ENCODE results near the gene FBXO2. TPM values are rescaled to one million over a fixed set of nuclear protein-coding genes. Genes with fewer than 3 reads are reported as not detected.
A peak's percentile ranks its signal among the peaks of the same experiment; 100 is the strongest.

FBXO2 gene
- total RNA-seq, 2 experiments from 2014 or later, result 1.8 to 2.1 TPM

DNA sequence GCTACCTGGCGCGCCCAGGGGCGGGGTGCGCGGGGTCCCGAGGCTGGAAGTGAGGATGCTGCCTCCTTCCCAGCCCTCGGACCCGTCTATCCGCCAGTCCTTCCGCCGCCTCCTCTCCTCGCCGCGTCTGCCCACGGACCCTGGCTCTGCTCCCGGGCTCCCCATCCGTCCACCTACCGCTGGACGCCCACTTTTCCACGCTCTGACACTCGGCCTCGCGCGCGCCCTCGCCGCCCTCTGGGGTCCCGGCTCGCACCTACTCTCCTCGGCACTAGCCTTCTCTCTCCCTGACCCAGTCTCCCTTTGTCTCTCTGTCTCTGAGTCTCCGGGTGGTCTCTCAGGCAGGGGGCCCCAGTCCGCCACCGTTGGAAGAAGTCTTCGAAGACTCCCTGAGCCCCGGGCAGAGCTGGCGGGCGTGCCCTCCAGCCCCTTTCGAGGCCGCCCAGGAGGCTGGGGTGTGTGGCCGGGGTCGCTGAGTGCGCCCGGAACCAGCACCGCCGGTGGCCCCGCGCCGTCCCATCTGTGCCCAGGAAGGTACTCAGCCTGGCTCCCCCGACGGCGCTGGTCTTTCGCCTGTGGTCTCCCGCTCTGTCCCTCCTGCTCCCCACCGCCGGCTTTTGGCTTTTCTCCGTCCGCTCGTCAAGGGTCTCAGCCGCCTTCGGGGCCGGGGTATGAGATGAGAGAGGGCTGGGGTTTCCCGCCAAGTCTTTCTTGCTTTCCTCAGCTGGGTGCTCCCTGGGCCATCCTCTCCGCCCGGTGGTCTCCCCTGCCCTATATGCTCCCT is 37.9 kb upstream of the FBXO2 start:
- peaks cover 56% of the 10 kb centered on the region for H3K27me3 Mint-ChIP-seq
- peak overlapping the region; percentile 73 for H3K27ac Mint-ChIP-seq
- H3K4me3 Mint-ChIP-seq, result peak overlapping the region; percentile 55
- CTCF ChIA-PET, result interaction anchor here (1.3 kb wide), 1 partner anchor 27 kb away, joined by 4 read pairs; the partner anchor contains the start of gene FBXO6
- H3K36me3 Mint-ChIP-seq (ENCODE audit: low read depth), result no peaks in the 10 kb centered on the region
- H3K9me3 Mint-ChIP-seq, result no peaks in the 10 kb centered on the region
- H3K4me1 Mint-ChIP-seq, result peaks cover 28% of the 10 kb centered on the region
- DNase-seq, result no peak
- POLR2A ChIA-PET, result no interaction called here

DNA sequence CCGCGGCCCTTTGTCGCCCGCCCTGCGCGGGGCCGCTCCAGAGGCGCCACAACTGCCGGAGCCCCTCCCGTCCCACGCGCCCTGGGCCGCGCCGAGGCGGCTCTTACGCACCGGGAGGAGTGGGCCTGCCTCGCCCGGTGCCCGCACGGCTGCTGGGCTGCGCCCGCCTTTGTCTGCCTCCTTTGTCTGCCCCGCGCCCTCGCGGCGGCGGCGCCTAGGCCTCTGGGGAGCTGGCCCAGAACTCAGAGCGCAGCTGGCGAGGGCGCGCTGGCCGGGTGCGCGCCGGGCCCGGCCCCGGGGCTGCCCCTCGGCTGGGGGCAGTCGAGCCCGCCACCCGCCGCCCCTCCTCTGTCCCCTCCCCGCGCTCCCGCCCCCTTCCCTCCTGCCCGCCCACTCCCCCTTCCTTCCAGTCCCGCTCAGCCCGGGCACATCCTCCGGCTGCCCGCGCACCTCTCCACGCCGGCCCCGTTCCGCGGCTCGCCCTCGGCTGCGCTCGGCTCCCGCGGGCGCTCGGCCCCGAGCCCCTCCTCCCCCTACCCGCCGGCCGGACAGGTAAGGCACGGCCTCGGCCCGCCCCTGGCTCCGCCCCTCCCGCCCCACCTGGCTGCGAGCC is 37.2 kb upstream of the FBXO2 start, which contains the start of gene DRAXIN:
TSS of gene DRAXIN (plus strand) at position 409 of the 613 bp plus-strand sequence. CDS start 14,549 bp downstream, outside the sequence.
- Mint-ChIP-seq H3K27ac (peak within 1 kb of the TSS; percentile 73), H3K27me3 (peaks cover 56% of the 10 kb centered on the region), H3K4me3 (peak within 1 kb of the TSS; percentile 55), H3K4me1 (peaks cover 28% of the 10 kb centered on the region), H3K36me3 (ENCODE audit: low read depth) (no peaks in the 10 kb centered on the region), H3K9me3 (no peaks in the 10 kb centered on the region)
- POLR2A ChIA-PET, result no interaction called here
- CTCF ChIA-PET, result interaction anchor here (1.2 to 1.7 kb wide), 2 partner anchors 28 to 45 kb away, joined by 3 to 5 read pairs; partner anchors contain the start of gene FBXO6
- DNase-seq, result peak; percentile 11

DNA sequence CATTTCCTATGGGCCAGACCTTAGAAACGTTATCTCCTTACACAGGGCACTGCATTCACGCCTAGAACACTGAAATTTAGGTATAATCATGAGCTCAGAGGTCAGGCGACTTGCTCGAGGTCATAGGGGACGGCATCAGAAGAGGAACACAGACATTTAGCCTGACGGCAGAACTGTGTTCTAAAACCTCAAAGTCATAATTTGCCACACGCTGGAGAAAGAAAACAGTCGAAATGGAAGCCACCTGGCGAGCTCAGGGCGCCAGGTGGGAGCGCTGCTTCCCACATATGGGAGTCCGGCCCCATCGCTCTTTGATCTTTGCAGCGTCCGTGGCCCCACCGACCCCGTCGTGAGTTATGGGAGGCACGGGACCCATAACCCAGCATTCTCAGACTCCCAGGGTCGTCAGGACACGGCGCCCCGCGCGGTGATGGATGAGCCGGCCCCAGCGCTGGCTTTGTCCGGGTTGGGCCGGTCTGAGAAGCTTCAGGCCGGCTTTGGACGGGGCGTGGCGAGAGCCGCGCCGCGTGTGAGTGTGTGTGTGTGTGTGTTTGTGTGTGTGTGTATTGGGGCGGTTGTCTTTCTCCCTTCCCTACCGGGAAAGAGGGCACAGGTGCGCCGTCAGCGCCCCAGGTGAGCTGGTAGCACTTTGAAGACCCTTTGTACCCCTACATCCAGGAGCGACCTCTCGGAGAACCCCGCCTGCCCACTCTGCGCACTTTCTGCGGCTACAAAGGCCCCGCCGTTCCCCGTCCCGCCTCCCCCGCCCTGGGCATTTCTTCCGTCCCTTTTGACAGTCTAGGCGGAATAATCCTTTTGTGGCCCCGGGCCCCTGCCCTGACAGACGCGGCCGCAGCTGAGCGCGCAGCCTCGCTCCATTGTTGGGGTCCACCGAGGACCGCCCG is 36.4 kb upstream of the FBXO2 start:
- DNase-seq, result no peak
- POLR2A ChIA-PET, result no interaction called here
- Mint-ChIP-seq H3K27me3 (peaks cover 58% of the 10 kb centered on the region), H3K36me3 (ENCODE audit: low read depth) (no peaks in the 10 kb centered on the region), H3K4me3 (no peak overlapping the region), H3K27ac (no peak overlapping the region), H3K9me3 (no peaks in the 10 kb centered on the region), H3K4me1 (peaks cover 28% of the 10 kb centered on the region)
- CTCF ChIA-PET, result interaction anchor here (0.5 to 1.7 kb wide), 5 partner anchors 8 to 531 kb away, joined by 3 to 5 read pairs (median 3); partner anchors contain the start of gene FBXO6

GRCh38 chr1:11688506-11688905 is 34.3 kb upstream of the FBXO2 start:
- no peak overlapping the region for H3K4me3 Mint-ChIP-seq
- no peak for DNase-seq
- H3K9me3 Mint-ChIP-seq, result no peaks in the 10 kb centered on the region
- H3K27ac Mint-ChIP-seq, result no peak overlapping the region
- H3K27me3 Mint-ChIP-seq, result peaks cover 53% of the 10 kb centered on the region
- POLR2A ChIA-PET, result no interaction called here
- no peaks in the 10 kb centered on the region for H3K36me3 Mint-ChIP-seq (ENCODE audit: low read depth)
- peaks cover 23% of the 10 kb centered on the region for H3K4me1 Mint-ChIP-seq
- CTCF ChIA-PET, result no interaction called here

DNA sequence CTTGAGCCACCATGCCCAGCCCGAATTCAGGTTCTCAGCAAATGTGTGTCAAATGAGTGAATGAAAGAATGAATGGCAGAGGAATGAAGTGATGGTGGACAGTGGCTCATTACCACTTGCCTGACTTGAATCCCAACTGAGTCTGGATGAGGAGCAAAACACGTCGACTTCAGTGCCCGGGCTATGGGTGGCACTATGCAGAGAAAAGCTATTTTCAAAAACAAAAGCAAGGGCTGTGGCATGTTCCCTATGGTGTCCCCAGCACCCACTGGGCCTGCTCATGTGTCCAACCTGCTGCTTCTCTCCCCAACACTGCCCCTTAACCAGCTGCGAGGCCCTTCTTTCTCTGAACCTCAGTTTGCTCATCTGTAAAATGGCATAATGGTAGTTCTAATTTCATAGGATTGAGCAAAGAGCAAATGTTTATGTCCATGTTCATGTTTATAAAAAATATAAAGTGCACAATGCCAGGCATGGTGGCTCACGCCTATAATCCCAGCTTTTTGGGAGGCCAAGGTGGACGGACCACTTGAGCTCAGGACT is 31.1 kb upstream of the FBXO2 start:
- no peak for DNase-seq
- peaks cover 7% of the 10 kb centered on the region for H3K4me1 Mint-ChIP-seq
- H3K36me3 Mint-ChIP-seq (ENCODE audit: low read depth), result no peaks in the 10 kb centered on the region
- H3K9me3 Mint-ChIP-seq, result no peaks in the 10 kb centered on the region
- ChIA-PET CTCF (interaction anchor here (1.0 to 1.3 kb wide), 4 partner anchors 9 to 33 kb away, joined by 3 to 7 read pairs (median 4); partner anchors contain the start of gene FBXO6), POLR2A (no interaction called here)
- no peak overlapping the region for H3K27ac Mint-ChIP-seq
- no peak overlapping the region for H3K4me3 Mint-ChIP-seq
- H3K27me3 Mint-ChIP-seq, result peaks cover 38% of the 10 kb centered on the region

DNA sequence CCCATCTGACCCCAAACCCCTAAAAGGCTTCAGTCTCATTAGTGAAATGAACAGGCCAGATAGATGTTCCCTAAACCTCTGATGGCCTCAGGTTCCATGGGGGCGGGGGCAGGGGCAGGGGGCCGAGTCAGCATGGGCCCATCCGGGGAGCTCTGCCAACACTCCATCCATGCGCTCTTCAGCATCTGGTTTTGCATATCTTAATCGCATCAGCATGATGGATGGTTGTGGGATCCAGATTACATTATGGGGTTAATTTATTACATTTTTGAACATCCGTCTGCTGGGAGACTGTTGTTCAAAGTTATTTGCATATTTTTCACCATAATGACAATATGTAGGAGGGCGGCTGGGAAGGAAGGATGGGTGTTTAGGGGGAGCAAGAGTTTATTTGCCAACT is 29.8 kb upstream of the FBXO2 start:
- no peaks in the 10 kb centered on the region for H3K36me3 Mint-ChIP-seq (ENCODE audit: low read depth)
- no peak overlapping the region for H3K4me3 Mint-ChIP-seq
- ChIA-PET CTCF (interaction anchor here (1.4 to 3.9 kb wide), 3 partner anchors 12 to 646 kb away, joined by 4 to 32 read pairs (median 4); partner anchors contain the start of gene FBXO6), POLR2A (interaction anchor here (0.7 kb wide), 1 partner anchor 611 kb away, joined by 3 read pairs; no protein-coding TSS in a partner anchor)
- H3K27me3 Mint-ChIP-seq, result peaks cover 27% of the 10 kb centered on the region
- no peak for DNase-seq
- H3K4me1 Mint-ChIP-seq, result peaks cover 14% of the 10 kb centered on the region
- H3K9me3 Mint-ChIP-seq, result no peaks in the 10 kb centered on the region
- H3K27ac Mint-ChIP-seq, result no peak overlapping the region

DNA sequence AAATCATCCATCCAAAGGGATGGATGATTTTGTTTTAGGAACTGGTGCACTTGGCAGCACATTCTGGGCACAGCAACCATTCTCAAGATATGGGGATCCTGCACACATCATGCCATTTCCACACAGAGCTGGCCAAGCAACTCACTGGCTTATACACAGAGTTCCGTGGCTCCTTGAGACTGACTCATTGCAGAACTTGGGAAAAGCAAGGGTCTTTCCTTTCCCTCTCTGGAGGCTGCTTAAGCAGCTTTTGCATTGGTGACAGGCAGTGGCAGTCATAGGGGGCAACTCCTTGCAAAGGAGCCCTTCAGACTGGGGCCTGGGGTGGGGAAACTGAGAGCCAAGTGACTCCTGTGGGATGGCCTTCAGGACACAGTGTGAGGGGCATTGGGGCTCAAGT is 28.6 kb upstream of the FBXO2 start:
- no peaks in the 10 kb centered on the region for H3K9me3 Mint-ChIP-seq
- H3K27ac Mint-ChIP-seq, result no peak overlapping the region
- CTCF ChIA-PET, result interaction anchor here (1.2 to 3.9 kb wide), 5 partner anchors 11 to 645 kb away, joined by 4 to 32 read pairs (median 4); partner anchors contain the start of gene FBXO6

DNA sequence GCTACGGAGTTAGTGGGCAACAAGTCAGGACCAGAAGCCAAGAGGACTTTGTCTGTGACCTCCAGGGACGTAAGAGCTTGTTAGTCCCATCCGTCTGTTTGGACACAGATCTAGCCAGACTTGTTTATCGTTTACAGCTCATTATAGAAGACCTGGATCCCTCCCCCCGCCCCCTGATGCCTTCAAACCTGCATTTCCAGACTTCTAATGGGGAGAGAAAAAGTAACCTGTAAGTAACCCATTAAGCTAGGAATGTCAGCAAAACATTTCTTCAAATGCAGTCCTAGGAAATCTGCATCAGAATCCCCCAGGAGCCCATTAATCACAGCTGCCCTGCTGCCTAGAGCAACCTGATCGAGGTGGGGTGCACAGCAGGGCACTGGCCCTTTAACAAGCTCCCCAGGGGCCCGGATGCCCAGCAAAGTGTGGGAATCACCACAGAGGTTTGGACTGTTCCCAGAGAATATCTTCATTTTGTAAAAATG is 28.1 kb upstream of the FBXO2 start:
- Mint-ChIP-seq H3K27me3 (peaks cover 14% of the 10 kb centered on the region), H3K9me3 (no peaks in the 10 kb centered on the region), H3K4me3 (peak overlapping the region; percentile 58), H3K36me3 (ENCODE audit: low read depth) (no peaks in the 10 kb centered on the region), H3K4me1 (peaks cover 17% of the 10 kb centered on the region), H3K27ac (no peak overlapping the region)
- CTCF ChIA-PET, result interaction anchor here (1.1 to 3.9 kb wide), 6 partner anchors 12 to 37 kb away, joined by 3 to 32 read pairs (median 6); partner anchors contain the start of gene FBXO6
- POLR2A ChIA-PET, result interaction anchor here (0.7 kb wide), 1 partner anchor 227 kb away, joined by 3 read pairs; no protein-coding TSS in a partner anchor
- DNase-seq, result no peak

More for the DNA sequence above, 28.6 kb upstream of the FBXO2 start:
- DNase-seq, result no peak
- POLR2A ChIA-PET, result interaction anchor here (0.7 kb wide), 1 partner anchor 30 kb away, joined by 3 read pairs; no protein-coding TSS in a partner anchor
- Mint-ChIP-seq H3K4me1 (peaks cover 17% of the 10 kb centered on the region), H3K27me3 (peaks cover 17% of the 10 kb centered on the region), H3K4me3 (no peak overlapping the region), H3K36me3 (ENCODE audit: low read depth) (no peaks in the 10 kb centered on the region)

GRCh38 chr1:11681071-11681771 is 27.0 kb upstream of the FBXO2 start, which contains the start of gene MAD2L2:
Gene MAD2L2, minus strand, starts transcription at chr1:11681148. Its CDS starts 547 bp downstream, at chr1:11680601.
- peak; percentile 91 for DNase-seq
- Mint-ChIP-seq H3K4me3 (peak within 1 kb of the TSS; percentile 80), H3K4me1 (peaks cover 17% of the 10 kb centered on the region), H3K9me3 (no peaks in the 10 kb centered on the region), H3K27ac (peak within 1 kb of the TSS; percentile 87), H3K36me3 (ENCODE audit: low read depth) (no peaks in the 10 kb centered on the region), H3K27me3 (peaks cover 14% of the 10 kb centered on the region)
- CTCF ChIA-PET, result interaction anchor here (0.9 to 3.9 kb wide), 8 partner anchors 9 to 49 kb away, joined by 3 to 32 read pairs (median 3); partner anchors contain the start of gene FBXO6
- POLR2A ChIA-PET, result interaction anchor here (1.7 kb wide), 1 partner anchor 17 kb away, joined by 8 read pairs; the partner anchor contains the start of gene FBXO6

DNA sequence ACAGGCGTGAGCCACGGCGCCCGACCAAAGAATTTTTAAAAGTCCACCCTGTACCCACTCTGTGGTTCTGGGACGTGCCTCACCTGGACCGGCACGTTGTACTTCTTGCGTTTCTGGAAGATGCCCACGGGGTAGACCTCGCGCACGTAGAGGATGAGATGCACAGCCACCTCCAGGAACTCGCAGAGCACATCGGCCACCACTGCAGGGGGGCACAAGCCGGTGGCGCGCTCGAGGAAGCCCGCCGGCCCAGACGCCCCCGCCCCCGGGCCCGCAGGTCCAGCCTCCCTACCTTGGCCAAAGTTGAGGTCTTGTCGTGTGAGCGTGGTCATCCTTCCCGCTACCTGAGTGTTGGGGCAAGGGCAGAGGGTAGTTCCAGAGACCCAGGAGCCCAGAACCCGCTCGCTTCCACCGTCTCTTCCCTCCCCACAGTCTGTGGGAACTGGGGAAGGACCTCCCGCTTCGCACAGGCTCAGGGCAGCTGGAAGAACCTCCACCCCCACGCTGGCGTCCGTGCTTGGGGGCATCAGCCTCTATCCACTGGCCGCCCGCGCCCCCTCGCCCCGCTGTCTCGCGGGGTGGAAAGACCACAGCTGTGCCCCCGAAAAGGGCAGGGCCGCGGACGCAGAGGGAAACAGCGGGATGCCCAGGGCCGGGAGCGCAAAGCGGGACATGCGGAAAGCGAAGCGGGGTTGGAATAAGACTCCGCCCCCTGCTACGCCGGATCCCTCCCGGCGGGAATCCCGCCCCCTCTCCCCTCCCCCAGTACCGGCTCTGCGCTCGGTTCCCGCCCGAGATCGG is 26.2 kb upstream of the FBXO2 start:
- peak overlapping the region; percentile 77 for H3K27ac Mint-ChIP-seq
- peaks cover 17% of the 10 kb centered on the region for H3K4me1 Mint-ChIP-seq
- CTCF ChIA-PET, result interaction anchor here (1.0 to 3.9 kb wide), 4 partner anchors 17 to 50 kb away, joined by 3 to 32 read pairs (median 4); partner anchors contain the start of gene FBXO6
- no peaks in the 10 kb centered on the region for H3K9me3 Mint-ChIP-seq
- peaks cover 13% of the 10 kb centered on the region for H3K27me3 Mint-ChIP-seq
- no peak for DNase-seq
- POLR2A ChIA-PET, result interaction anchor here (1.7 kb wide), 1 partner anchor 16 kb away, joined by 8 read pairs; the partner anchor contains the start of gene FBXO6
- H3K4me3 Mint-ChIP-seq, result peak overlapping the region; percentile 80
- peaks cover 4% of the 10 kb centered on the region for H3K36me3 Mint-ChIP-seq (ENCODE audit: low read depth)
